Ramos (cell line): ENCODE data around the gene FOXG1.

Source experiments
- in situ Hi-C: fragments of 300-500 bp; cut with MboI; formaldehyde crosslinking; loops from one replicate; pipeline ENCODE4 v1.14.3; 2022; ENCODE audit warnings: low sequenced_read_pairs; ENCODE audit not compliant: unreplicated experiment

The FOXG1 gene

DNA sequence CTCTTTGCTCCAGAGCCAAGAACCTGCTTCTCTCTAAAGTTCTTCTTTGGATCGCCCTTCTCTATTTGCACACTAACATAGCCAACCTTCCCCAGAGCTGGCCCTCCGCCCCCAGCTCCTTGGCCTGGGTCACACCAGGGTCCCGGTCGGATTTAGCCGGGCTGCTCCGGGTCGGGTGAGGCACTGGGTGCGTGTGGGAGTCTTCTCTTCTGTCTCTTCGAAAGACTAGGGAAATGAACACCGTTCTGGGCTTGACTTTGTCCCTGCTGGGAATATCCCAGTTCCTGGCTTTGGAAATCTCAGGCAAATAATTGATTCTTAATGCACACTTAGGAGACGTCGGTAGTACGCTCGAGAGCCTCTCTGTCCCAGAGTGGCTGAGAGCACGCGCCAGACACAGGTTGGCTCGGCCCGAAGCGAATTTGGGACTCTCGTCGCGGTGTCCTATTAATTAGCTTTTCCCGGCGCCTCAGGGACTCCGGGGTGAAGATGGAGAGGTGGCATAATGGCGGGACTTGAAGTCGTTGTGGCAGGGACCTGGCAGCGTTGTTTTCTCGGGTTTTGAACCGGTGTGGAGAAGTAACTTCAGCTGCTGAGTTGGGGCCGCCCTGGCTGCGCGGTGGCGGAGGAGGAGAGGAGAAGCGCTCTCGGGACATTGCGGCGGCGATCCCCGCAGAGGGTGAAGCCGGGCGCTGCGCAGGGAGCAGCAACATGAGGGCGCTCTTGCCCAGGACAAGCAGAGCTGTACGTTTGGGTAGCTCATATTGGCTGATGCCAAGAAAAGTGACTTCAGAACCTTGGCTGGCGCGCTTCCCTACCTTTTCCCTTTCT, 7.5 kb downstream of the FOXG1 start:
- in situ Hi-C loops: loop anchor here (25.0 kb wide), 1 partner anchor 763 kb away; no protein-coding TSS in a partner anchor

- in situ Hi-C loops: loop anchor here (25.0 kb wide), 1 partner anchor 762 kb away; no protein-coding TSS in a partner anchor
Observed at GRCh38 chr14:28774764-28775735, 8.5 kb downstream of the FOXG1 start.

DNA sequence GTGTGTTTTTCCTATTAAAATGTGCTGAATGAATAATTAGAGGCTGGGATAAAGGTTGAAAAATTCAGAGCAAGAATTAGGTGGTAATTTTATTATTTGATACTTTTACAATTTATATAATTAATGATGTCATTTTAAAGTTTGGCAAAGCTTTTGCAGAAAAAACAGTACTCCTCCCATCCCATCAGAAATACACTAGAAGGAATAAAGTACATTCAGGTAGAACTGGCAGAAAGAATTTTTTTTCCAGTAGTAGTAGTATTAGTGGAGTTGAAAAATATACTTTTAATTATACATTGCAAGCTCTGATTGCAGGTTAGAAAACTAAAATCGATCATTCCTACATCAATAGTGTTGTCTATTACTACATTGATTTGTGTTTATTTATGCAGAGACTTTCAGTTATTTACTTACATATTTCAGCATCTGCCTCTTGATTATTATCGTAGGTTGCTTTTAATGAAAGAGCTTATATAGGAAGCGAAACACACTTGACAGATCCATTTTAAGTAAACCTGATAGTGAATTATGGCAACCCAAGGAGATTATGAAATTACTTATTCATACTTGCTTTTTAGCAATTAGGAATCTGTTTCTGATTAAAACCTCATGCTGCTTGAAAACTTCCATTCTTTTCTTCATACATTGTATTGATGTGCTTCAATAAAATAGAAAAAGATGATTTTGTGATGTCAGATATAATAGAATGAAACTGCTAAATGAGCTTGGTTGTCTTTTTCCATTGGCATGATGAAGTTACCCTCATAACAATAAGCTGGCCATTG, 10.1 kb downstream of the FOXG1 start:
- in situ Hi-C loops: no loop called here

DNA sequence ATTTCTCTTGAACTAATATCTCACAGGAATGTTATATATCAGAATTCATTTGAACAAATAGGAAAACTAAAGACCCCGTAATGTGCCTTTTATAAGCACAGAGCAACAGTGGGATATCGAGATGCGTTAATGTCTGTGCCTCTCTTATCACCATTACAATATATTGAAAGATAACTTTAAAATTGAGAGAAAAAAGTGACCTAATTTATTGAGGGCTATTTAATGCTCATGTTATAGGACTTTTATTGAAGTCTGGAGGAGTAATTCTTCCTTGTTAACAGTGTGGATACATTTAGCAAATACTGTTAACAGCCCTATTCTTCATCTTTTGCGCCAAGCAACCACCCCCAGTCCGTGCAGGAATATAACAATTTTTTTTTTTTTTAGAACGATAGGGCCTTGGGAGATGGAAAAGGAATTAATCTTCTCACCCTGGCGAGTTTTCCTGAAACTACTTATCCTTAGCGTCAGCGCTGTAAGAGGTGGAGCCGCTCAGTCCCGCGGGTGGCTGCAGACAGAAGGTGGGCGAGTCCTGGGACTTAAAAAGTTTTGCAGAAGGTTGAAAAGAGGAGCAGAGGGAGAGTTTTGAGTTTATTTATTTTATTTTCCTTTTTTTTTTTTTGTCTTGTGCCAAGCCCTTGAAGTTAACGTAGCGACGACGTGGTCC, 11.0 kb downstream of the FOXG1 start:
- in situ Hi-C loops: no loop called here

DNA sequence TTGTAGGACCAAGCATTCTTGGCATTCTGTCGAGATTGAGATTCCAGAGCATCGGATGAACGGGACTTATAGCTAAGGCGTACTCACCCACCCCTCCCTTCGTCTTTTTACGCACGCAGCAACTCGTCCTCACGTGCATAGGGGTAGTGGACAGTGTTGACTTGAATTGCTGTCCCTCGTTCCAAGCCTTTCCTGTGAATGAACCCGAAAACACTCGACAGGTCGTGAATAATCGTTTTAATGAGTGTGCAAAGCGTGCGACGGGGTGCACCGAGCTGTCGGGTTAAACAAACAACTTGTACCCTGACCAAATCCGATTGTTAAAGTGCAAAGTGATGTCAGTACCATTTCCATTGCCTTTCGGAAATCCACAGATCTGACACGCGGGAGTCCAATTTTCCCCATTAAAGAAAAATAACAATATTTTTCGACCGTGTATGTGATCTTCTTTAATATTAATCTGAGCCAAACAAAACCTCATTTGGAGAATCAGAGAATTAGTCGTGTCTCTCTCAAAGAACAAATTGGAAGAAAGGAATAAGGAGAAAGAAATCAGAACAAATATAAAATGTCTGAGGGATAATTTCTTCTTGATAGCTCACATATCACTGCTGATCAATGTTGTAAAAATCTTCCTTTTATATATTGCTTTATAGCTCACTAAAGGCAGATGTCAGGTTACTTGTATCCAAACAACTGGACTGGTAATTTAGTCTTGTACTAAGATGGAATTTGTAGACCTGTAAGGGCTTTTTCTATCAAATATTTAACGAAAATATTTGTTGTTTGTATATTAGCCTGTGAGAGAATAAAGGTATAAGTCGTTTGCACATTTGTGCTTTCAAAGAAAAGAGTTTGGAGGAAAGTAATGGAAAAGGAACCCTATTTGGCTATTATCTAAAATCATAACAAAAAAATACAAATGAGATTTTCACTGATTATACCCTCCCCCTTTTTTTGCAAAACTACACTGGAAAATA, 11.8 kb downstream of the FOXG1 start:
- in situ Hi-C loops: no loop called here

DNA sequence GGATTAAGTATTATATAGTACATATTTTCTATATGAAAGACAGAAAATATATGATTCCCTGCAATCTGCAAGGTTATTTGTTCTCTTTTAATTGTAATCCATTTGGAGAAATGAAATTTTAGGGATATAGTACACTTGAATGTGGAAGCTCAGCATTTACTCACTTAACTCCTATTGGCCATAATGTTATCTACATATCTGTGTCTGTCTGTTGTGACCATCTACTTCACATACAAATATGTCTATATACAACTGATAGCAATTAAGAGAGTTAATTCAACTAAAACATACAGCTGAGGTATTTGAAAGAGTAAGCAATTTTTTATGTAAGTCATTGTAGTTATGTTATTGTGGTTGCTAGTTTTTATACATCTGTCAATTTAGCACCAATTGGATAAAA, 12.9 kb downstream of the FOXG1 start:
- in situ Hi-C loops: no loop called here

DNA sequence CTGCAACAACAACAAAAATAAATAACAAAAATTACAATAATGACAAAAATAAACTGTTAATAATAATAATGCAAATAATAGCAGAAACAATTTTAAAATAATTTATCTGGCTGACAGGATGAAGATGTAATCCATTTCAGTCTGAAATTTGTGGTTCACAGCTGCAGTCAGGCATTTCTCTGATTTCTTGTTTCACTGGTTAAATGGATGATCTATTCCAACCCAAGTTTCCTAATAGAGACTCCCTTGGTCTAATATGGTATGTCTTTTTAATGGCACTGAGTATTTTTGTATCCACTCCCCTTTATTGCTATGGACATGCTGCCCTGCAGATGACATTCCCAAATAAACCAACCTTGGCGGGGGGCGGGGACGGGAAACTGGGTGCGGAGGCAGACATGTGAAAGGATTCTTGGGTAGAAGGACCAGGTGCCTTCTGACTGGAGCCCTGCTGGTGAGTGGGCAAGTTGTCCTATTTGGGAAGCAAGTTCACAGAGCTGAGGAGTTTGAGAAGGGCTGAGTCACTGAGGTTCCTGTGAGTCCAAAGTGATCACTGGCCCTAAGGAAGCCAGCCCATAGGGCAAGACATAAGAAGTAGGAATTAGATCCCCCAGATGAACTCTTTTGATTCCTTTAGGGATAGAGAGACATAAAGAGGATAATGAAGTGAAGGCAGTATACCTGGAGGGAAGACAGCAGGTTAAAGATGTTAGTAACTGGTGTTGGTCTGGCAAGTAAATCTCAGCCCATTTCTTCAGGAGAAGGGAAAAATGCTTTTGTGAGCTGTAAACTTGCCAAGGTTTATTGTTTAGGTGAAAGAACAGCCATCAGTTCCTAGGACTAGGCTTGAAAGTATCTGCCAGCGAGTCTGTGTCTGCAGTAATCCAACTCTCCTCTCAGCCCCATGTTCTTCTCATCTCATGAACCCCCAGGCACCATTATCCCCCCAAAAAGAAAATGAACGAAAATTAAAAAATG, 14.5 kb downstream of the FOXG1 start:
- in situ Hi-C loops: no loop called here

DNA sequence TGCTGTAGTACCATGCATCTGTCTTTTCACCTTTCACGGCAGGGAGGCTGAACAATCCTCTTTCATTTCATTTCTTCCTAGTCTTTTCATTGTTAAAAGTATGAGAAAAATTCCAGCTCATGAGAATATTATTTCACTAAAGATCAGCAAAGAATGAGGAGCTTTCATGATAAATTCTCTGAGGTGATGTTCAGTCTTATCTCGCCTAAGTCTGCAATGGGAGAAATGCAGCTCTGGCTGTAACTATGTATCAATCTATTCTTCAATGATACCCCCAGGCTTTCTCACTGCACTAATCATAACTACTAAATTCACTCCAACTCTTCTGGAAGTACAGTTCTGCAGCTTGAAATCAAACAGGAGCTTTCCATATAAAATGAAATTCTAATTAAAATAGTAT, 15.7 kb downstream of the FOXG1 start:
- in situ Hi-C loops: no loop called here

DNA sequence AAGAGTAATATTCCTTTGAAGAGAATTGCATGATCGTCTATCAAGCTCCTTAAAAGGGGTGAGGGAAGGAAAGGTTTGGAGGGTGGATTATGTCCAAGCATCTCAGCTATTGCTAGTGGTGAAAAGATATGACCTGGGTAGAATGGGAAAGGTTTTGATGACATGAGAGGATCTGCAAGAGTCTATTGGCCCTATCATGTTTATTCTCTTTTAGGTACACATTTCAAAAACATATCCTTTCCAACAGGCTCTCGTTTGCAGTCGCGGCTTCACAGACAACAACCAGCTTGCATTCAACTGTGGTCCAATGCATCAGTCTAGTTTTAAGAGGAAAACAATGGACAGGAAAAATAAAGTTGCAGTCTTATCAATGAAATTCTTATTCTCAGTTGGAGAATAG, 17.1 kb downstream of the FOXG1 start:
- in situ Hi-C loops: no loop called here

- in situ Hi-C loops: no loop called here
Observed at GRCh38 chr14:28784096-28785048, 17.8 kb downstream of the FOXG1 start.

DNA sequence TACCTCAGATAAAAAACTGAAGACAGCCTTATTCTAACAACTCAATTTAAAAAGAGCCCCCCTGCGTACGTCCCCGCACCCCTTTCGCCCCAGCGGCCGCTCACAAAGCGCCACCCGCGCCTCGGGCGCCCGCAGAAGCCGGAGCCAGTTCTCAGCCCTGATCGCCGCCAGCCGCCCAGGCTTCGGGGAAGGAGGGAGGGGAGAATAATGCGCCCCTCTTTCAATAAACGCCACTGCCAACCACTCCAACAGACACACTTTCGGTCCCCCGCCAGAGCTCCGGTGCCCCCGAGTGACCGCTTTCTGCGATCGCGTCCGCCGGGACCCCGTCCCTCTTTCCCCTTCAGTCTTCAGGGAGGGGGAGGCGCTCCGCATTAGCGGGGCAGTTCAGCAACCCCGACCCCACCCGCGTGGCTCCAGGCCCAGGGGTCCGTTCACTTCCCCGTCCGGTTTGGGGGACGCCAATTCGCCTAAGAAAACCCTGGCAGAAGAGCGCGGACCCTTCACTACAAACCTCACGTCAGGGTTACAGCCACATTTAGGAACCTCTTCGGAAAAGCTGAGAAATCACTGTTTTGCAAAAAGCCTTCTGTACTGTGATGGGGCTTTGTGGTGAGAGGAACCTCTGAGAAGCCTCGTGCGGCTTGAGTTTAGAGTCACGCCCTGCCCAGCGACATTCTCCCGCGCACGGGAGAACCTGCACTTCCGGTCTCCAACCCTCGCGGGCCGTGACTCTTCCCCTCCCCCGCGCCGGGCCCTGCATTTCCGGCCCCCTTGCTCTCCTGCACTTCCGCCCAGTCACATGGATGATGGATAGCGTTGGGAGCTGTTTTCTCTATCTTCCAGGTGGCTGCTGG, 18.7 kb downstream of the FOXG1 start:
- in situ Hi-C loops: no loop called here

DNA sequence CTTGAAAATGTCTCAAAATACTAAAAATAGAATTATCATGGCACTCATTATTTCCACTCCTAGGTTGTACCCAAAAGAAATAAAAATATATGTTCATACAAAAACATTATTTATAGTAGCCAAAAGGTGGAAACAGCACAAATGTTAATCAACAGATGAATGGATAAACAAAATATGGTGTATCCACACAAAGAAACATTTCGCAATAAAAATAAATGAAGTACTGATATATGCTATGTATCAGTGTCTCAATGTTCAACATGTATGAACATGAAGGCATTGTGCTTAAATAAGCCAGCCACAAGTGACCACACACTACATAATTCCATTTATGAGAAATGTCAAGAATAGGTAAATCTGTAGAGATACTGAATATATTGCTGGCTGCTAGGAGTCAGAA, 40.9 kb downstream of the FOXG1 start:
- in situ Hi-C loops: no loop called here

GRCh38 chr14:28813810-28814209, 47.2 kb downstream of the FOXG1 start:
- in situ Hi-C loops: no loop called here
